Trophoblast cell (in vitro differentiated cells and primary cell): ENCODE results near the gene KCNH8.
A peak's percentile ranks its signal among the peaks of the same experiment; 100 is the strongest.

Experiments
- DNase-seq, 2 donors: peaks; one replicate each; pipeline ENCODE4 v3.0.0-alpha.2; 2016
- H2AFZ ChIP-seq: 2 replicates; pipeline ENCODE4 v1.6.1; 2013; ENCODE audit warnings: low read length, moderate library complexity, mild to moderate bottlenecking; ENCODE audit not compliant: insufficient read depth, poor library complexity
- H2AK5ac ChIP-seq: 2 replicates; pipeline ENCODE4 v1.6.1; 2013; ENCODE audit warnings: mild to moderate bottlenecking, low read length
- H2BK120ac ChIP-seq: 2 replicates; pipeline ENCODE4 v1.6.1; 2013; ENCODE audit warnings: low read length, mild to moderate bottlenecking, moderate library complexity; ENCODE audit not compliant: insufficient read depth, poor library complexity
- H2BK12ac ChIP-seq: 2 replicates; pipeline ENCODE4 v1.6.1; 2013; ENCODE audit warnings: mild to moderate bottlenecking, low read length, moderate library complexity
- H2BK5ac ChIP-seq: 2 replicates; pipeline ENCODE4 v1.6.1; 2013; ENCODE audit warnings: low read length, low read depth, moderate library complexity, mild to moderate bottlenecking; ENCODE audit not compliant: poor library complexity
- H3K14ac ChIP-seq: 2 replicates; pipeline ENCODE4 v1.6.1; 2013; ENCODE audit warnings: mild to moderate bottlenecking, low read length
- H3K18ac ChIP-seq: 2 replicates; pipeline ENCODE4 v1.6.1; 2013; ENCODE audit warnings: mild to moderate bottlenecking, low read length
- H3K23ac ChIP-seq: 2 replicates; pipeline ENCODE4 v1.6.1; 2013; ENCODE audit warnings: low read length
- H3K27ac ChIP-seq: 2 replicates; pipeline ENCODE4 v1.5.1; 2013; ENCODE audit warnings: low read depth, mild to moderate bottlenecking, inconsistent platforms, low read length, moderate library complexity
- H3K27me3 ChIP-seq: 2 replicates; pipeline ENCODE4 v1.6.1; 2013; ENCODE audit warnings: inconsistent platforms, mild to moderate bottlenecking, low read length, moderate library complexity; ENCODE audit not compliant: insufficient read depth
- H3K36me3 ChIP-seq, 2 experiments: 1 replicate in 1 of 2; 2 replicates in 1 of 2; pipeline ENCODE4 v1.6.1; 2013; ENCODE audit warnings: low read length in 2 of 2, mild to moderate bottlenecking in 2 of 2, moderate library complexity in 1 of 2; ENCODE audit not compliant: insufficient read depth in 2 of 2, control insufficient read depth in 1 of 2
- H3K4ac ChIP-seq: 2 replicates; pipeline ENCODE4 v1.6.1; 2013; ENCODE audit warnings: low read depth, mild to moderate bottlenecking, low read length, moderate library complexity
- H3K4me1 ChIP-seq, 2 experiments: 1 replicate in 1 of 2; 2 replicates in 1 of 2; pipeline ENCODE4 v1.6.1; 2013; ENCODE audit warnings: low read length in 2 of 2, mild to moderate bottlenecking in 2 of 2, moderate library complexity in 1 of 2; ENCODE audit not compliant: insufficient read depth in 2 of 2, control insufficient read depth in 1 of 2
- H3K4me2 ChIP-seq: 2 replicates; pipeline ENCODE4 v1.6.1; 2013; ENCODE audit warnings: inconsistent platforms, mild to moderate bottlenecking, low read length, moderate library complexity
- H3K4me3 ChIP-seq: 2 replicates; pipeline ENCODE4 v1.5.1; 2013; ENCODE audit warnings: mild to moderate bottlenecking, low read depth, low read length, inconsistent platforms
- H3K79me1 ChIP-seq: one replicate; pipeline ENCODE4 v1.6.1; 2013; ENCODE audit warnings: low read length
- H3K79me2 ChIP-seq: 2 replicates; pipeline ENCODE4 v1.6.1; 2013; ENCODE audit warnings: low read length, mild to moderate bottlenecking; ENCODE audit not compliant: control insufficient read depth, insufficient read depth, poor library complexity
- H3K9ac ChIP-seq: 2 replicates; pipeline ENCODE4 v1.6.1; 2013; ENCODE audit warnings: mild to moderate bottlenecking, low read length
- H3K9me3 ChIP-seq: 2 replicates; pipeline ENCODE4 v1.6.1; 2013; ENCODE audit warnings: low read depth, mild to moderate bottlenecking, control low read depth, inconsistent platforms, low read length; ENCODE audit not compliant: insufficient read depth
- H4K12ac ChIP-seq: 2 replicates; pipeline ENCODE4 v1.6.1; 2013; ENCODE audit warnings: low read depth, mild to moderate bottlenecking, low read length, moderate library complexity
- H4K8ac ChIP-seq: 2 replicates; pipeline ENCODE4 v1.6.1; 2013; ENCODE audit warnings: low read depth, mild to moderate bottlenecking, low read length, moderate library complexity
- H4K91ac ChIP-seq: one replicate; pipeline ENCODE4 v1.6.1; 2013; ENCODE audit warnings: low read depth, mild to moderate bottlenecking, low read length, moderate library complexity
- WGBS: extraction: QIAGEN DNeasy Blood & Tissue Kit; methylation state at CpG from one replicate; pipeline ENCODE4 v1.1.7; 2013; ENCODE audit warnings: missing lambda C conversion rate; ENCODE audit not compliant: insufficient read length, insufficient coverage; ENCODE audit errors: extremely low coverage; 5-methylcytosine and 5-hydroxymethylcytosine counted together

Gene KCNH8

DNA sequence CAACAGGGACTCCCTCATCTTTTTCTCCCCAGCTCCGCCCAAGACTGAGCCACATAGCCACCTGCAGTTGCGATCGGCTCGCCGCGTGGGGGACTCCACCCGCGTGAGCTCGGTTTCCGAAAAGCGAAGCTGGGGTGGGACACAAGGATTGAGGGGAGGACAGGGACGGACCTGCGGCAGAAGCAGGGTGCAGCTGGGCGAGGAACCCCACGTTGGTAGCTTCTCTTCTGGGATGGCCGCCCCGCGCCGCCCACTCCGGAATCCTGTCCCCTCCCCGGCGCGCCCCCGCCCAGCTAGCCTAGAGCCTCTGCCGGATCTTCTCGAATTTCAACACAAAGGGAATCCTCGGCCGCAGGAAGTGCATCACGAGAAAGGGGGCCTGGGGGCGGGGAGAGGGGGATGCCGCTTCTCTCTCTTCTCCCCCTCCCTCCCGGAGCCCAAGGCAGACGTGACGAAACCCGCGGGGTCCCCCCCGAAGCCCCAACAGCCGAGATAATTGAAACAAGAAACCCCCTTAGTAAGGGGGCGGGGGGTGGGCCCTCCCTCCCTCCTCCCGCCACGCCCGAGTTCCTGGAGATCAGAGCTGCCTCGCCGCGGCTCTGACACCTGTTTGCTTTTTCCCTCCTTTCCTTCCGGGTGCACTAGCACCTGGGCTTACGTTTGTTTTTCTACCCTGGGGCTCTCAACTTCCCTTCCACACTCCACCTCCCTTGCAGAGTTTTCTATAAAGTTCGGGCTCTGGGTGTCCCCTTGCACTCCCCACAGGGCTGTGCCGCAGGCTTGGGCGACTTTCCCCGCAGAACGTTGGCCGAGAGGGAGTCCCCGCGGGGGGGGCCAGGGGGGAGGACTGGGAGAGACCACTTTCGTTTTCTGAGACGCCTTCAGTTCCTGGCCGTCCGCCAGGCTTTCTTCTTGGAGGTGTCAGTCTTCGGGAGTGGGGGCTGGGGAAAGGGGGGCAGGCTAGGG is 1.3 kb upstream of the KCNH8 start:
- peak overlapping the region; percentile 89 for H3K4me3 ChIP-seq
- no CpG with 5 or more reads among the region's 60 CpGs for WGBS
- no peak overlapping the region for H3K27ac ChIP-seq
- peaks cover 3 to 4% of the 10 kb centered on the region in 2 experiments for H3K4me1 ChIP-seq
- H2BK12ac ChIP-seq, result no peak overlapping the region
- DNase-seq, result peak; percentile 14 to 24
- no peak overlapping the region for H3K9ac ChIP-seq
- no peak overlapping the region for H2AK5ac ChIP-seq
- peaks cover 5% of the 10 kb centered on the region for H3K27me3 ChIP-seq
- H4K8ac ChIP-seq, result peak overlapping the region; percentile 55
- no peaks in the 10 kb centered on the region for H3K79me2 ChIP-seq
- H4K12ac ChIP-seq, result no peak overlapping the region
- peak overlapping the region; percentile 48 for H4K91ac ChIP-seq
- H3K4ac ChIP-seq, result no peak overlapping the region
- no peak overlapping the region for H3K23ac ChIP-seq
- H2BK5ac ChIP-seq, result no peak overlapping the region
- peak overlapping the region; percentile 33 for H2AFZ ChIP-seq
- H2BK120ac ChIP-seq, result no peak overlapping the region
- H3K18ac ChIP-seq, result no peak overlapping the region
- H3K79me1 ChIP-seq, result peaks cover 3% of the 10 kb centered on the region
- no peaks in the 10 kb centered on the region for H3K9me3 ChIP-seq
- H3K4me2 ChIP-seq, result peak overlapping the region; percentile 95
- H3K14ac ChIP-seq, result peak overlapping the region; percentile 45
- no peaks in the 10 kb centered on the region for H3K36me3 ChIP-seq

DNA sequence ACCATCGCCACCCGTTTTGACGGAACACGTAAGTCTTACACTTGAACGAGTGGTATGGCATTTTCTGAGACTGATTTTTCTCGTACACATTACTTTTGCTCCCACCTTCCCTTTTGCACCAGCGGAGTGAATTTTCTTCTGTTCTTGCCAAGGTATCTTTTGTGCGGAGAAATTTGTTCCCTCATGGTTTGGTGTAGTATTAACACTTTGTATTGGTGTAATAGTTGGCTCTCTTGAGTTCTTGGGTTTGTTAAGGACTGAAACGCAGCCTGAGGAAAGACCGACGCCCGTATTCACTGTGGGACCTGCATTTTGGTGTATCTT is 420 bp downstream of the KCNH8 start:
- no peak overlapping the region for H2AFZ ChIP-seq
- H4K8ac ChIP-seq, result no peak overlapping the region
- peak overlapping the region; percentile 95 for H3K4me2 ChIP-seq
- no peak overlapping the region for H4K91ac ChIP-seq
- H3K4me1 ChIP-seq, result peaks cover 3 to 4% of the 10 kb centered on the region in 2 experiments
- H2BK120ac ChIP-seq, result no peak overlapping the region
- no peaks in the 10 kb centered on the region for H3K9me3 ChIP-seq
- no peaks in the 10 kb centered on the region for H3K36me3 ChIP-seq
- no peak overlapping the region for H2AK5ac ChIP-seq
- H3K9ac ChIP-seq, result no peak overlapping the region
- no peak overlapping the region for H2BK5ac ChIP-seq
- no peak overlapping the region for H3K27ac ChIP-seq
- H2BK12ac ChIP-seq, result no peak overlapping the region
- H4K12ac ChIP-seq, result no peak overlapping the region
- H3K14ac ChIP-seq, result no peak overlapping the region
- peak overlapping the region; percentile 32 for H3K4me3 ChIP-seq
- DNase-seq, result no peak
- WGBS, result no CpG with 5 or more reads among the region's 12 CpGs
- no peak overlapping the region for H3K4ac ChIP-seq
- peaks cover 3% of the 10 kb centered on the region for H3K79me1 ChIP-seq
- H3K18ac ChIP-seq, result no peak overlapping the region
- peaks cover 5% of the 10 kb centered on the region for H3K27me3 ChIP-seq
- no peaks in the 10 kb centered on the region for H3K79me2 ChIP-seq
- no peak overlapping the region for H3K23ac ChIP-seq

DNA sequence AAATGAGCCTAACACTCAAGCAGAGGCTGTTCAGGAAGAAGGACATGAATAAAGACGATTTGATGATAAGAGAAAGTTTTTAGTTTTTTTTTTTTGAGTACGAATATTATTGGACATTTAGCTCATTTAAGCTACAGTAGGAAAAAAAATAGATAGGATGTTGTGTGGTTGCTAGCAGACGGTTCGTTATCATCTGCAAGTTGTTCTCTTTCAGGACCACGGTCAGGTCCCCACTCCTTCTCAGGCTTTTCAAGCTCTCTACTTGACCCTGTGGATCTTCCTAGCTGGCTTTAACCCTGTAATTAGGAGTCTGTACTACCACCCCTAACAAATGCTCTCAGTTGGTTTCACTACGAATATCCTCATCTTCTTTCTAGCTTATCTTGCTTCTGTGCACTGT is 1.1 kb downstream of the KCNH8 start:
- no peak overlapping the region for H2BK5ac ChIP-seq
- no peak overlapping the region for H2AFZ ChIP-seq
- peaks cover 3% of the 10 kb centered on the region for H3K79me1 ChIP-seq
- no peak overlapping the region for H4K12ac ChIP-seq
- no peak overlapping the region for H3K4me2 ChIP-seq
- peaks cover 5% of the 10 kb centered on the region for H3K27me3 ChIP-seq
- DNase-seq, result peak in 1 of 2 donors; percentile 37
- no peak overlapping the region for H3K14ac ChIP-seq
- H2AK5ac ChIP-seq, result no peak overlapping the region
- H3K9ac ChIP-seq, result no peak overlapping the region
- no peaks in the 10 kb centered on the region for H3K9me3 ChIP-seq
- no peak overlapping the region for H4K91ac ChIP-seq
- no peak overlapping the region for H2BK120ac ChIP-seq
- H3K36me3 ChIP-seq, result no peaks in the 10 kb centered on the region
- no CpG with 5 or more reads among the region's 6 CpGs for WGBS
- no peak overlapping the region for H4K8ac ChIP-seq
- peaks cover 3 to 4% of the 10 kb centered on the region in 2 experiments for H3K4me1 ChIP-seq
- no peaks in the 10 kb centered on the region for H3K79me2 ChIP-seq
- no peak overlapping the region for H3K4ac ChIP-seq
- H3K27ac ChIP-seq, result no peak overlapping the region
- no peak overlapping the region for H3K4me3 ChIP-seq
- no peak overlapping the region for H3K18ac ChIP-seq
- no peak overlapping the region for H2BK12ac ChIP-seq
- H3K23ac ChIP-seq, result no peak overlapping the region

DNA sequence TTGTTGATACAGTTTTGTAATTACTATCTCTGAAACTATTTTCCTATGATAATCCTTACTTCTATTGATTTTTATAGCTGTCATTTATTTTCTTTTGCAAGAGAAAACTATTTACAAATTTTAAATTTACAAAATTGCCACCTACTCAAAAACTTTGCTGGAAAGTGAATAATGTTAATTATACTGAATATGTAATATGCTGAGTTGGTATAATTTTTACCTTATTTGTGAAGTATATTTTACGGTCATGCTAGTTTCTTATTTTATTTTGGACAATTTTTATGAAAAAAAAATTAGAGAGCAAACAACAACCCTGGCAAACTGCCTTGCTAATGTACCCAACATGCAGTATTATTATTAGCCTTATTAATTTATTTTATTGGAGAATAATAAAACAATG is 2.9 kb downstream of the KCNH8 start:
- Histone ChIP-seq H3K14ac (no peak overlapping the region), H3K36me3 (no peaks in the 10 kb centered on the region), H2BK5ac (no peak overlapping the region), H3K9me3 (no peaks in the 10 kb centered on the region), H3K79me2 (no peaks in the 10 kb centered on the region), H2BK120ac (no peak overlapping the region), H3K23ac (no peak overlapping the region), H2AK5ac (no peak overlapping the region), H3K4ac (no peak overlapping the region), H4K91ac (no peak overlapping the region), H4K8ac (no peak overlapping the region), H3K79me1 (peaks cover 3% of the 10 kb centered on the region), H3K4me2 (no peak overlapping the region), H3K4me3 (no peak overlapping the region), H4K12ac (no peak overlapping the region), H3K27ac (no peak overlapping the region), H2BK12ac (no peak overlapping the region), H3K27me3 (peaks cover 5% of the 10 kb centered on the region), H2AFZ (no peak overlapping the region), H3K18ac (no peak overlapping the region), H3K9ac (no peak overlapping the region), H3K4me1 (peaks cover 3 to 4% of the 10 kb centered on the region in 2 experiments)
- no CpG with 5 or more reads among the region's 1 CpG for WGBS
- DNase-seq, result no peak
